MM.1S (cell line): ENCODE data around the gene RAD54L2.

Experiments
- CTCF ChIP-seq: fragments of 300-600 bp; sonication (generic); IDR thresholded peaks from 2 replicates; pipeline ENCODE4 v1.5.1; 2016; ENCODE audit warnings: antibody characterized with exemption, low read length, mixed read lengths
- EZH2 ChIP-seq: fragments of 300-600 bp; sonication (generic); optimal IDR thresholded peaks from 2 replicates; pipeline ENCODE3; 2017; ENCODE audit warnings: low read depth, mild to moderate bottlenecking, antibody characterized with exemption, low read length, mixed read lengths

GRCh38 chr3:51559961-51560360 lies 21.4 kb downstream of the RAD54L2 start:
- TF ChIP-seq CTCF (no peak), EZH2 (no peak)
